ENCODE data around the gene C6orf89.

GRCh38 chr6:36897609-36898008 is 11.9 kb downstream of the C6orf89 start:
- TF ChIP-seq EZH2phosphoT487 (IDR thresholded peaks at IDR 0.05; ENCODE audit: low read depth) (no peak), CTCF (IDR thresholded peaks at IDR 0.05; ENCODE audit: low read depth, low read length) (peak; percentile 47)

All from OCI-LY3 (cell line).